NCI-H187 (cell line): ENCODE data around the gene KLHL30.
A peak's percentile ranks its signal among the peaks of the same experiment; 100 is the strongest.
"Not testable (repeated sequence)": the region's sequence is repeated elsewhere in the genome, so short reads cannot be mapped to it uniquely, and the experiment has no call there.

ENCODE experiments used
- DNase-seq, 2 experiments: peaks; one replicate each; lab custom pipeline; 2025; lab: John Stamatoyannopoulos, UW

Gene KLHL30

DNA sequence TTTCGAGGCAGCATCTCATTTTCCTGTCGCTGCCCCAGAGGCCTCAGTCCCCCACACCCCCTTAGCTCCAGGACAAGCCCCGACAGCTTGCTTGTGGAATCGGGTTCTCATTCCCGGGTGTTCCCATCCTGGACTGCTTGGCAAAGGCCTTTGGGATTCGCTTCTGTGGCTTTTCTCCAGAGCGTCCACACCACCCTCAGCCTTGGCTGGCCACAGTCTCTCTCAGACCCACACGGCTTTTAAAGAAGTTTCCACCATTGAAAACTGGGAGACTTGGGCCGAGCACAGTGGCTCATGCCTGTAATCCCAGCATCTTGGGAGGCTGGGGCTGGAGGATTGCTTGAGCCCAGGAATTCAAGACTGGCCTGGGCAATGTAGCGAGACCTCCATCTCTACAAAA lies 35.6 kb upstream of the KLHL30 start:
- no peak for DNase-seq

DNA sequence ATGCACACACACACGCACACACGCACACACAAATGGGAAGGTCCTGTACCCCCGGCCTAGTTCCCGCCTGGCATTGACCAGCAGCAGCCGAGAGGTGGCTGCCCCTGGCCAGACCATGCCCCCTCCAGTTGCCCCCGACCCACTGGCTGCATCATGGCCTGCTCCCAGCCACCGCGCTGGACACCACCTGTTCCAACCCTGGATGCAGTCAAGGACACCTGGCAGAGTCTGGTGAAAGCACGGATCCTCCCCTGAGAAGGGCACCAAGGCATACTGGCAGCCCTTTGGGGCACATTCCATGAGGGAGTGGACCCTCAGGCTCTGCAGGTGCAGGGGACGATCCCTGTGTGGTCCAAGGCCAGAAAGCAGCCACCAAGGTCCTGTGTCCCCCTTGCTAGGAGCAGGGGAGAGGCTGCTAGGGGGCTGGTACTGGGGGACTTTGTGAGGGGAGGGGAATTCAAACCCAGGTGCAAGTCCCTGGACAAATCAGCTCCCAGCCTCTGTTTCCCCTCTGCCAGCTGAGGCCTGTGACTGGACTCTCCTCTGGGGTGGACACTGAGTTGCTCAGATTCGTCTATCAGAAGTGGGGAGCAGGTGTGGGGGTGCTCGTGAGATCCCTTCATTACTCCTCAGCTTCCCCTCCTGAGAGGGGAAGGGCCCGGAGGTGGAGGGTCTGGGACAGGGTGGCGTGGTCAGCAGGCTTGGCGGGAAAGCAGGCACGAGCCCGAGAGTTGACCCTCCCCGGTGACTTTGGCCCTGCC lies 34.8 kb upstream of the KLHL30 start:
- no peak for DNase-seq

GRCh38 chr2:238104226-238104690 lies 34.2 kb upstream of the KLHL30 start:
- DNase-seq, result no peak

GRCh38 chr2:238104691-238105371 lies 33.6 kb upstream of the KLHL30 start:
- no peak for DNase-seq

GRCh38 chr2:238105506-238106338 lies 32.7 kb upstream of the KLHL30 start:
- DNase-seq, result no peak

GRCh38 chr2:238106339-238106697 lies 32.1 kb upstream of the KLHL30 start:
- no peak for DNase-seq

DNA sequence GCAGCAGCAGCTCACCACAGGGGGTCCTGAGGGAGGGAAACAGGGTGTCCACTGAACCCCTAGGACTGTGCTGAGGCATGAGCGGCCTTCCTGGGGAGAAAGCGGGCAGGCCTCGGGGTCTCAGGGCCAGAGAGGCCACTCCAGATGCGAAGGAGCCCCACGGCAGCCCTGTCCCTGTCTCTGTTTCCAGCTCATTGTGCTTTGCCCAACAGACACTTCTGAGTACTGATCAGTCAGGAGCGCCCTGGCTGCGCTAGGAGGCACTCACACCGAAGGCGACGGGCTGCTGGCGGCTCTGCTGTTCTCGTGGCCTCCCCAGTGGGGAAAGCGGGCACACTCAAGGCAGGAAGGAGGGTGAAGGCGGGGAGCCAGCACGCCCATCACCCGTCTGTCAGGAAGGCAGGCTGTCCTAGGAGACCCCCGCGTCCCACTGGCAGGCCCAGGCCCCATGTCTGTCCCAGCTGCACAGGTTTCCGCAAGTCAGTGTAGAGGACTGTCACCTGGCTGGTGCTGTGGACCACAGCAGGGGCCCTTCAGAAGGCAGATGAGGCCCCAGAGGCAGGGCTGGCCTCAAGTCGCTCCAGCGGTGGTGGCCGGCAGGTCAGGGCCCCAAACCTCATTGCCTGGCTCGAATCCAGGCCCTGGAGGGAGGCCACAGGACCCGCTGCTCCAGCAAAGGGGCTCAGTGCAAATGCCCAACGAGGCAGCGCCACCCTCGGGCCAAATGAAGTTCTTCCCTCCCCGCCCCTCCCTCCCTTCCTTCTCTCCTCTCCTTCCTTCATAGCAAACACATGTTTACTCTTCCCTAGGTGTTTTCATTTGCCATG lies 31.6 kb upstream of the KLHL30 start:
- no peak for DNase-seq

GRCh38 chr2:238107525-238108422 lies 30.7 kb upstream of the KLHL30 start:
- no peak for DNase-seq

- DNase-seq, result peak in 1 of 2 experiments; percentile 32
Observed at GRCh38 chr2:238108423-238109183, 29.9 kb upstream of the KLHL30 start.

GRCh38 chr2:238113611-238114010 lies 24.9 kb upstream of the KLHL30 start:
- DNase-seq, result no peak

DNA sequence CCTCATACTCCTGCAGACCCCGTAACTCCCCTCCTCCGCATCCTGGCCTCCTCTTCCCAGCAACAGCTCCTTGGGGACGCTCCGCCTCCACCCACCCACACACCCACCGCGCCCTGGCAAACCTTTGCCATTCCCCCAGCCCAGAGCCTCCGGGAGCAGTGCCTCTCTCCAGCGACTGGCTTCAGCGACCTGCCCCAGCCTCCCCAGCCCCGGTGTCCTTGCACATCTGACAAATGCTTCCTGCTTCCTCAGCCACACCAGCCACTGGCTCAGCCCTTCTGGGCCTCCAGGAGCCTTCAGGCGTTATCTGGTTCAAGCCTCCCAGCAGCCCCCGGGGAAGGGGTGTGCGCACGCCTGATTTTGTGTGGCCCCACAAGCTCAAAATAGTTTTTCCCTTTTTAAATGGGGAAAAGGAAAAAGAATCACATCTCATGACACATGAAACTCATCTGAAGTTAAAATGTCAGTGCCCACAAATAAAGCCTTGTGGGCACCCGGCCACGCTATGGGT lies 24.1 kb upstream of the KLHL30 start:
- no peak for DNase-seq

GRCh38 chr2:238114851-238115660 lies 23.4 kb upstream of the KLHL30 start:
- no peak for DNase-seq

DNA sequence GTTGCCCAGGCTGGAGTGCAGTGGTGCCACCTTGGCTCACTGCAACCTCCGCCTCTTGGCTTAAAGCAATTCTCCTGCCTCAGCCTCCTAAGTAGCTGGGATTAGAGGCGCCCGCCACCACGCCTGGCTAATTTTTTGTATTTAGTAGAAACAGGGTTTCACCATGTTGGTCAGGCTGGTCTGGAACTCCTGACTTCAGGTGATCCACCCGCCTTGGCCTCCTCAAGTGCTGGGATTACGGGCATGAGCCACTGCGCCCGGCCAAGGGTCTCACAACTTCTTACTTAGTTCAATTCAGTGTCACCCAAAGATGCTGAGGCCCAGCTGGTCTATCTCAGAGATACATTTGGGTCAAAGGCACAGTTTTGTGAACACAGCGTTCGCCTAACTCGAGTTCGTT lies 22.8 kb upstream of the KLHL30 start:
- not testable (repeated sequence) for DNase-seq

- DNase-seq, result no peak
Observed at GRCh38 chr2:238116298-238117198, 21.9 kb upstream of the KLHL30 start.

DNA sequence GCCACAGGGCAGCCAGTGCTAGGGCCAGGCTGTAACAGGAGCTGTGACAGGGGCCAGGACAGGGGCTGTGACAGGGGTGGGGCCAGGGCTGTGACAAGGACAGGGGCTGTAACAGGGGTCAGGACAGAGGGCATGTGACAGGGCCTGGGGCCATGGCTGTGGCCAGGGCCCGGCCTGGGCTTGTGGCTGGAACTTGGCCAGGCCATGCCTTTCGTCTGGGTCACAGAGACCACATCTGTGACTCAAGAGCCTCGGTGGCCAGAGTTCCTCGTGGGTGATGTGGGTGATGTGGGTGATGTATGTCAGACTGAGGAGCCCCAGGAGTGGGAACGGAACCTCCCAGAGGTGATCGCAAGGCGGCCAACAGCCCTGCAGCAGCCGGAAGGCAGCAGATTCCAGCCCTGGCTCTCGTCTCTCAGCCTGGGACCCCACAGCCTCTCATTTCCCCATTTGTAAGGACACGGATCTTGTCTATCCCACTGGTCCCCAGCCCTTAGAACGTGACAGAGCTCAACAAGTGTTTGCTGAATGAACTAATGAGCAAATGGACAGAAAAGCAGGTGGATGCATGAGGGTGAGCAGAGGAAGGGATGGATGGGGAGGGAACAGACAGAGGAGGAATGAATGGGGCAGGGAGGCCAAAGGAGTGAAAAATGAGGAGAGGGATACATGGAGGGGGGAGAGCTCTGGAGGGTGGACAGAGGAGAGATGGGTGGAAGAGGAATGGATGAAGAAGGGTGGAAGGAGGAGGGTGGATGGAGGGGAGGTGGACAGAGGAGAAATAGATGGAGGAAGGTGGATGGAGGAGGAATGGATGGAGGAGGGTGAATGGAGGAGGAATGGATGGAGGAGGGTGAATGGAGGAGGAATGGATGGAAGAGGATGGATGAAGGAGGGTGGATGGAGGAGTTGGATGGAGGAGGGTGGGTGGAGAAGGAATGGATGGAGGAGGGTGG lies 21.0 kb upstream of the KLHL30 start:
- no peak for DNase-seq

DNA sequence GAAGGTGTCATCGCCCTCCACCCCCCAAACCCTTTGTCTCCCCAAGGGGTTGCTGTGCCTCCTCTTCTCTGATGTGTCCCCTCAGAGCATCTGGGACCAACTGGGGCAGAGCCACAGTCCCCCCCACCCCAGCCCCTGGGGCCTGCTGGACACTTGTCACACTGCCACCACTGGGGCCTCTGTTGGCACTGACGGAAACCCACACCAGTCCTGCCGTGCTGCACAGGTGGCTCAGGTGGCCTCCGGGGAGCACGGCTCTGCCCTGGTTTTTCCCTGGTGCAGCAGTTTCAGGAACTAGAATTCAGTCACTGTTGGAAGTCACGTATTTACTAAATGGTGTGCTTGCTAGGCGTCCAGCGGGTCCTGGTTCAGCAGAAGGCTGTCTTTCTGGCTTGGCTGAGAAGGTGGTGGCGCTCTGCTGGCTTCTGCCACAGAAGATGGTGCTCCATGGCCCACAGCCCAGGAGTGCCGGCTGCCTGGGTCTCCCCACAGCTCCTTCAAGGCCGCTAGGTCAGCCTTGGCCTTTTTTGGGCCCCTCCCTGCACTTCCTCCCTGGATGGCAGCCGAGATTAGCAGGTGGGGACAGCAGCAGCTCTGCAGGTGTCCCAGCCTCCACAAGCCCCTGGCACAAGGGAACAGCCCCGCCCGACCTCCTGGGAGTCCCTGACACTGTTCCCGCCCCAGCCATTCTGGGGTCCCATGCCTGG lies 18.6 kb upstream of the KLHL30 start:
- no peak for DNase-seq
